ENCODE results near the gene PTPN7.
A peak's percentile ranks its signal among the peaks of the same experiment; 100 is the strongest.

The PTPN7 gene

GRCh38 chr1:202160377-202160940 is at the start of gene PTPN7:
Gene PTPN7 (minus strand): TSS chr1:202160602. CDS start chr1:202159402, 1,200 bp downstream.
- Mint-ChIP-seq H3K4me3 (peak within 1 kb of the TSS; percentile 100), H3K36me3 (ENCODE audit: low read depth) (peaks cover 43% of the 10 kb centered on the region), H3K27ac (peak within 1 kb of the TSS; percentile 98), H3K4me1 (ENCODE audit: low read depth) (peaks cover 66% of the 10 kb centered on the region), H3K27me3 (ENCODE audit: low read depth) (no peaks in the 10 kb centered on the region), H3K9me3 (no peaks in the 10 kb centered on the region)
- DNase-seq (ENCODE audit: low spot score) = peak; percentile 77

- no peak for DNase-seq (ENCODE audit: low spot score)
- no peak overlapping the region for H3K27ac Mint-ChIP-seq
- no peak overlapping the region for H3K4me3 Mint-ChIP-seq
- peaks cover 22% of the 10 kb centered on the region for H3K27me3 Mint-ChIP-seq (ENCODE audit: low read depth)
- H3K4me1 Mint-ChIP-seq (ENCODE audit: low read depth) = no peaks in the 10 kb centered on the region
- H3K36me3 Mint-ChIP-seq (ENCODE audit: low read depth) = no peaks in the 10 kb centered on the region
- no peaks in the 10 kb centered on the region for H3K9me3 Mint-ChIP-seq
Measured at GRCh38 chr1:202208351-202208857, 48.0 kb upstream of the PTPN7 start.

GRCh38 chr1:202207292-202207691 is 46.9 kb upstream of the PTPN7 start:
- Mint-ChIP-seq H3K9me3 (no peaks in the 10 kb centered on the region), H3K27ac (no peak overlapping the region), H3K4me3 (no peak overlapping the region), H3K27me3 (ENCODE audit: low read depth) (peaks cover 12% of the 10 kb centered on the region), H3K36me3 (ENCODE audit: low read depth) (no peaks in the 10 kb centered on the region), H3K4me1 (ENCODE audit: low read depth) (no peaks in the 10 kb centered on the region)
- DNase-seq (ENCODE audit: low spot score) = no peak

GRCh38 chr1:202205523-202206190 is 45.3 kb upstream of the PTPN7 start:
- no peak overlapping the region for H3K27ac Mint-ChIP-seq
- H3K36me3 Mint-ChIP-seq (ENCODE audit: low read depth) = no peaks in the 10 kb centered on the region
- DNase-seq (ENCODE audit: low spot score) = no peak
- no peaks in the 10 kb centered on the region for H3K9me3 Mint-ChIP-seq
- H3K4me3 Mint-ChIP-seq = no peak overlapping the region
- peaks cover 10% of the 10 kb centered on the region for H3K4me1 Mint-ChIP-seq (ENCODE audit: low read depth)
- H3K27me3 Mint-ChIP-seq (ENCODE audit: low read depth) = peaks cover 7% of the 10 kb centered on the region

GRCh38 chr1:202204065-202204464 is 43.7 kb upstream of the PTPN7 start:
- no peak for DNase-seq (ENCODE audit: low spot score)
- Mint-ChIP-seq H3K4me1 (ENCODE audit: low read depth) (peaks cover 10% of the 10 kb centered on the region), H3K27ac (no peak overlapping the region), H3K4me3 (no peak overlapping the region), H3K9me3 (no peaks in the 10 kb centered on the region), H3K36me3 (ENCODE audit: low read depth) (no peaks in the 10 kb centered on the region), H3K27me3 (ENCODE audit: low read depth) (peaks cover 5% of the 10 kb centered on the region)

- no peak overlapping the region for H3K4me3 Mint-ChIP-seq
- H3K36me3 Mint-ChIP-seq (ENCODE audit: low read depth) = no peaks in the 10 kb centered on the region
- peaks cover 10% of the 10 kb centered on the region for H3K4me1 Mint-ChIP-seq (ENCODE audit: low read depth)
- no peaks in the 10 kb centered on the region for H3K9me3 Mint-ChIP-seq
- DNase-seq (ENCODE audit: low spot score) = no peak
- peaks cover 9% of the 10 kb centered on the region for H3K27me3 Mint-ChIP-seq (ENCODE audit: low read depth)
- H3K27ac Mint-ChIP-seq = no peak overlapping the region
Measured at GRCh38 chr1:202203238-202204039, 43.0 kb upstream of the PTPN7 start.

GRCh38 chr1:202202500-202203168 is 42.2 kb upstream of the PTPN7 start:
- Mint-ChIP-seq H3K4me1 (ENCODE audit: low read depth) (peaks cover 12% of the 10 kb centered on the region), H3K9me3 (no peaks in the 10 kb centered on the region), H3K36me3 (ENCODE audit: low read depth) (no peaks in the 10 kb centered on the region), H3K4me3 (no peak overlapping the region), H3K27me3 (ENCODE audit: low read depth) (peaks cover 16% of the 10 kb centered on the region), H3K27ac (no peak overlapping the region)
- DNase-seq (ENCODE audit: low spot score) = no peak

GRCh38 chr1:202201971-202202370 is 41.6 kb upstream of the PTPN7 start:
- H3K36me3 Mint-ChIP-seq (ENCODE audit: low read depth) = no peaks in the 10 kb centered on the region
- no peak overlapping the region for H3K4me3 Mint-ChIP-seq
- peaks cover 12% of the 10 kb centered on the region for H3K4me1 Mint-ChIP-seq (ENCODE audit: low read depth)
- H3K27me3 Mint-ChIP-seq (ENCODE audit: low read depth) = peaks cover 18% of the 10 kb centered on the region
- no peak for DNase-seq (ENCODE audit: low spot score)
- no peaks in the 10 kb centered on the region for H3K9me3 Mint-ChIP-seq
- H3K27ac Mint-ChIP-seq = no peak overlapping the region

GRCh38 chr1:202201266-202201665 is 40.9 kb upstream of the PTPN7 start:
- Mint-ChIP-seq H3K4me1 (ENCODE audit: low read depth) (peaks cover 12% of the 10 kb centered on the region), H3K27ac (no peak overlapping the region), H3K27me3 (ENCODE audit: low read depth) (peaks cover 26% of the 10 kb centered on the region), H3K4me3 (no peak overlapping the region), H3K9me3 (no peaks in the 10 kb centered on the region), H3K36me3 (ENCODE audit: low read depth) (no peaks in the 10 kb centered on the region)
- DNase-seq (ENCODE audit: low spot score) = no peak

- Mint-ChIP-seq H3K9me3 (no peaks in the 10 kb centered on the region), H3K4me3 (no peak overlapping the region), H3K4me1 (ENCODE audit: low read depth) (peaks cover 12% of the 10 kb centered on the region), H3K27me3 (ENCODE audit: low read depth) (peaks cover 31% of the 10 kb centered on the region), H3K27ac (no peak overlapping the region), H3K36me3 (ENCODE audit: low read depth) (no peaks in the 10 kb centered on the region)
- no peak for DNase-seq (ENCODE audit: low spot score)
Measured at GRCh38 chr1:202200669-202201068, 40.3 kb upstream of the PTPN7 start.

- H3K27ac Mint-ChIP-seq = no peak overlapping the region
Measured at GRCh38 chr1:202200112-202200548, 39.7 kb upstream of the PTPN7 start.

GRCh38 chr1:202199040-202199889 is 38.9 kb upstream of the PTPN7 start:
- Mint-ChIP-seq H3K36me3 (ENCODE audit: low read depth) (no peaks in the 10 kb centered on the region), H3K4me3 (no peak overlapping the region), H3K27ac (no peak overlapping the region), H3K27me3 (ENCODE audit: low read depth) (peaks cover 44% of the 10 kb centered on the region), H3K9me3 (no peaks in the 10 kb centered on the region), H3K4me1 (ENCODE audit: low read depth) (peaks cover 12% of the 10 kb centered on the region)
- no peak for DNase-seq (ENCODE audit: low spot score)

More at GRCh38 chr1:202200112-202200548, 39.7 kb upstream of the PTPN7 start:
- DNase-seq (ENCODE audit: low spot score) = no peak
- H3K9me3 Mint-ChIP-seq = no peaks in the 10 kb centered on the region
- peaks cover 36% of the 10 kb centered on the region for H3K27me3 Mint-ChIP-seq (ENCODE audit: low read depth)
- peaks cover 12% of the 10 kb centered on the region for H3K4me1 Mint-ChIP-seq (ENCODE audit: low read depth)
- no peaks in the 10 kb centered on the region for H3K36me3 Mint-ChIP-seq (ENCODE audit: low read depth)
- no peak overlapping the region for H3K4me3 Mint-ChIP-seq

GRCh38 chr1:202198366-202198724 is 37.9 kb upstream of the PTPN7 start:
- H3K27ac Mint-ChIP-seq = no peak overlapping the region
- H3K27me3 Mint-ChIP-seq (ENCODE audit: low read depth) = peaks cover 50% of the 10 kb centered on the region
- H3K4me3 Mint-ChIP-seq = no peak overlapping the region

More at GRCh38 chr1:202198366-202198724, 37.9 kb upstream of the PTPN7 start:
- H3K36me3 Mint-ChIP-seq (ENCODE audit: low read depth) = no peaks in the 10 kb centered on the region
- DNase-seq (ENCODE audit: low spot score) = no peak
- peaks cover 12% of the 10 kb centered on the region for H3K4me1 Mint-ChIP-seq (ENCODE audit: low read depth)
- no peaks in the 10 kb centered on the region for H3K9me3 Mint-ChIP-seq
